GM12864 (cell line): ENCODE data around the gene MED9.
"Not testable (repeated sequence)": the region's sequence is repeated elsewhere in the genome, so short reads cannot be mapped to it uniquely, and the experiment has no call there.

ENCODE experiments used
- DNase-seq: peaks from one replicate; pipeline ENCODE4 v3.0.0-alpha.2; 2011; ENCODE audit warnings: low read depth
- H3K4me3 ChIP-seq: 2 replicates; pipeline ENCODE4 v1.5.1; 2011; ENCODE audit warnings: mild to moderate bottlenecking, low read depth, low read length, control low read depth
- CTCF ChIP-seq: IDR thresholded peaks from 2 replicates; pipeline ENCODE4 v1.5.1; 2011; ENCODE audit warnings: low read depth, mild to moderate bottlenecking, moderate library complexity, low read length, control low read depth, inconsistent platforms; ENCODE audit errors: missing control alignments

The MED9 gene

DNA sequence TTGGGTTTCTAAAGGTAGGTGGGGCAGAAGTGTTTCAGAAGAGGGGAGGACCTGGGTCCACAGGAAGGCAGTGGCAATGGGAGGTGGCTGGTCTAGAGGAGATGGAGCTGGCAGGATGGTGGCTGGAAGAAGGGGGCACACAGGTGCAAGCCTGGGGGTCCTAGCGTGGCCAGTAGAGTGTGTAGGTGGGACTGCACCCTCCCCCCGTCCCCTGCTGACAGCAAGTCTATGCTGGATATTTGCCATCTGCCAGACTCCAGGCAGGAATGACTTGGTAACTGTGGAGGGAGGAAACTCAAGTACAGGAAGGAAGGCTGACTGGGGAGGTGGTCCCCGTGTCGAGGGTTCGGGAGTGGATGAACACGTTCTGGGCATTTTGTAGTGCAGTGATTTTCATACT is 8.6 kb downstream of the MED9 start:
- no peak for TF ChIP-seq CTCF
- DNase-seq = no peak
- no peak overlapping the region for H3K4me3 ChIP-seq

- H3K4me3 ChIP-seq, DNase-seq: not testable (repeated sequence)
These were observed 9.6 kb downstream of the MED9 start for GRCh38 chr17:17486416-17486815.

DNA sequence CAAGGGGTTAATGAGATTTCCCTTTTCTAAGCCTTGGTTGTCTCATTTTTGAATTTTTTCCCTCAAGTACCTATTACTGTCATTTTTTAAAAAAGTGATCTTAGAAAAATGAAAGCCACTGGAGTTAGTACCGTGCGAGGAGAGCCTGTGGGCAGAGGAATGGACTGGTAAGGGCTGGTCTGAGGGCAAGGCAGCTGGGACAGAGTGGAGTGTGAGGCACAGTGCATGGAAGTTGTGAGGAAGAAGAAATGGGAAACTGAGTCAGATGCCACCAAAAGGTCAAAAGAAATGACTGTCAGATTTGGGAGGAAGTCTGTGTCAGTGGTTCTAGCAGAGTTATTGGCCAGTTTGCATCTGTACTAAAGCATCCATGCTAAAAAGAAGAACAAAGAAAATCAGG is 11.2 kb downstream of the MED9 start:
- H3K4me3 ChIP-seq = no peak overlapping the region
- no peak for DNase-seq
- no peak for TF ChIP-seq CTCF

GRCh38 chr17:17491031-17491471 is 14.3 kb downstream of the MED9 start:
- H3K4me3 ChIP-seq = no peak overlapping the region
- TF ChIP-seq CTCF = no peak
- DNase-seq = no peak

- no peak for DNase-seq
- no peak for TF ChIP-seq CTCF
- no peak overlapping the region for H3K4me3 ChIP-seq
These were observed 14.8 kb downstream of the MED9 start for GRCh38 chr17:17491546-17491988.

GRCh38 chr17:17492085-17492484 is 15.3 kb downstream of the MED9 start:
- DNase-seq = no peak
- no peak for TF ChIP-seq CTCF
- no peak overlapping the region for H3K4me3 ChIP-seq

DNA sequence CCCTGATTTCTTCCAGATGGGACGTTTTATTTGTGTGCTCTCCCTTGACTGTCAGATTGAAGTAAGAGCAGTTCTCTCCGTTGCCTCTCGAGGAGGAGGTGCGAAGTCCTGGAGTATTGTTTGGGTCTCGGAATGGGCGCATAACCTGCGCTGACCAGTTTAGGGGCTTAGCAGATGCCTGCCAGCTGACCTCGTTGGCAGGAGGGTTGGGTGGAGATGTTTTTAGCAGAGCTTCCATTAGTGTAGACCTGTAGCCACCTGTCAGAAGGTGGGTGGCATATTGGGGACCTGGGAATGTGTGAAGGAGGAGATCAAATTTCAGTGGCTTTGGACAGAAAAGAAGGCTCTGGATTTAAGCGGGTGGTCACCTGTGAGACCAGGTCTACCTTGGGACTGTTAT is 15.8 kb downstream of the MED9 start:
- no peak overlapping the region for H3K4me3 ChIP-seq
- no peak for DNase-seq
- no peak for TF ChIP-seq CTCF
